Fibroblast of lung (primary cell): ENCODE measurements around the gene KCNJ6. TPM values are rescaled to one million over a fixed set of nuclear protein-coding genes. Genes with fewer than 3 reads are reported as not detected.
A peak's percentile ranks its signal among the peaks of the same experiment; 100 is the strongest.

Experiments used
- DNase-seq, 2 donors: peaks; one replicate each; pipeline versions ENCODE4 v3.0.0 to v3.0.0-alpha.2; 2010; ENCODE audit warnings: low read depth in 2 of 2
- H2AFZ ChIP-seq: 2 replicates; pipeline ENCODE4 v1.5.1; 2012; ENCODE audit warnings: low read length, control low read depth, inconsistent platforms
- H3K27ac ChIP-seq: 2 replicates; pipeline ENCODE4 v1.5.1; 2011; ENCODE audit warnings: low read length, control low read depth; ENCODE audit not compliant: insufficient read depth
- H3K27me3 ChIP-seq: 2 replicates; pipeline ENCODE4 v1.5.1; 2011; ENCODE audit warnings: mild to moderate bottlenecking, low read length; ENCODE audit not compliant: control insufficient read depth, insufficient read depth
- H3K36me3 ChIP-seq: 2 replicates; pipeline ENCODE4 v1.5.1; 2011; ENCODE audit warnings: low read length; ENCODE audit not compliant: control insufficient read depth, insufficient read depth
- H3K4me1 ChIP-seq: 2 replicates; pipeline ENCODE4 v1.5.1; 2011; ENCODE audit warnings: low read length; ENCODE audit not compliant: control insufficient read depth, insufficient read depth; ENCODE audit errors: extremely low read depth
- H3K4me2 ChIP-seq: 2 replicates; pipeline ENCODE4 v1.5.1; 2011; ENCODE audit warnings: low read length, control low read depth; ENCODE audit not compliant: insufficient read depth; ENCODE audit errors: extremely low read depth
- H3K4me3 ChIP-seq, 4 experiments: fragments of 200-600 bp in 1 of 4; sonication (generic) in 1 of 4; replicated peaks in 1 of 4; 2 replicates each; pipeline ENCODE4 v1.5.1; 2011 to 2016; ENCODE audit warnings: low read length in 4 of 4, low read depth in 3 of 4, mild to moderate bottlenecking in 3 of 4, control low read depth in 2 of 4, inconsistent platforms in 1 of 4, mixed read lengths in 1 of 4; ENCODE audit not compliant: insufficient read depth in 1 of 4; ENCODE audit errors: control extremely low read depth in 1 of 4
- H3K79me2 ChIP-seq: 2 replicates; pipeline ENCODE4 v1.5.1; 2012; ENCODE audit warnings: mild to moderate bottlenecking, low read length, inconsistent platforms; ENCODE audit not compliant: control insufficient read depth, insufficient read depth
- H3K9ac ChIP-seq: 2 replicates; pipeline ENCODE4 v1.5.1; 2011; ENCODE audit warnings: mild to moderate bottlenecking, low read length, control low read depth; ENCODE audit not compliant: insufficient read depth
- H3K9me3 ChIP-seq: 2 replicates; pipeline ENCODE4 v1.5.1; 2012; ENCODE audit warnings: low read depth, low read length; ENCODE audit not compliant: control insufficient read depth, insufficient read depth
- H4K20me1 ChIP-seq: 2 replicates; pipeline ENCODE4 v1.5.1; 2011; ENCODE audit warnings: low read length; ENCODE audit not compliant: control insufficient read depth, insufficient read depth; ENCODE audit errors: extremely low read depth
- CTCF ChIP-seq, 2 donors: IDR thresholded peaks in 1 of 2; conservative IDR thresholded peaks in 1 of 2; 1 replicate in 1 of 2; 2 replicates in 1 of 2; pipeline ENCODE4 v1.5.1; 2011 to 2012; ENCODE audit warnings: low read length in 2 of 2, control low read depth in 1 of 2, inconsistent platforms in 1 of 2, low read depth in 1 of 2, mild to moderate bottlenecking in 1 of 2
- EZH2 ChIP-seq: IDR thresholded peaks from 2 replicates; pipeline ENCODE4 v1.5.1; 2012; ENCODE audit warnings: low read length, control low read depth, mild to moderate bottlenecking; ENCODE audit errors: missing control alignments
- polyA plus RNA-seq, 2 donors: library from polyadenylated mRNA; depleted of rRNA in 1 of 2; stranded (reverse) in 1 of 2; unstranded in 1 of 2; fragments of >200 nt; gene quantifications; 2 replicates each; pipeline ENCODE4 v1.2.1, GENCODE V29; 2011 to 2012; ENCODE audit warnings: missing spikeins in 1 of 2
- total RNA-seq: library from RNA; depleted of rRNA; stranded (reverse); fragments of >200 nt; gene quantifications from 2 replicates; pipeline ENCODE4 v1.2.1, GENCODE V29; 2014

The KCNJ6 gene
- total and polyA plus RNA-seq, 2 donors (not counting 1 experiment from before 2014, with no cell fraction given), result under 0.01 to 7.6 TPM

- no peak overlapping the region for H3K9ac ChIP-seq
- no peak for DNase-seq
- TF ChIP-seq CTCF (conservative IDR thresholded peaks at IDR 0.05 in 1 of 2, IDR thresholded peaks at IDR 0.05 in 1 of 2; ENCODE audit: low read depth in 1 of 2, low read length in 2 of 2) (no peak), EZH2 (no peak)
- H4K20me1 ChIP-seq, result no peaks in the 10 kb centered on the region
- H3K36me3 ChIP-seq, result no peaks in the 10 kb centered on the region
- H3K27ac ChIP-seq, result no peak overlapping the region
- H3K4me2 ChIP-seq, result no peak overlapping the region
- H2AFZ ChIP-seq, result no peak overlapping the region
- H3K79me2 ChIP-seq, result no peaks in the 10 kb centered on the region
- H3K4me3 ChIP-seq, result no peak overlapping the region
- no peaks in the 10 kb centered on the region for H3K9me3 ChIP-seq
- H3K27me3 ChIP-seq, result no peaks in the 10 kb centered on the region
- no peaks in the 10 kb centered on the region for H3K4me1 ChIP-seq
These were observed 293.1 kb downstream of the KCNJ6 start for GRCh38 chr21:37623183-37623582.

- H3K4me2 ChIP-seq, result no peak overlapping the region
- H3K9me3 ChIP-seq, result no peaks in the 10 kb centered on the region
- H3K9ac ChIP-seq, result no peak overlapping the region
- H3K27ac ChIP-seq, result no peak overlapping the region
- no peaks in the 10 kb centered on the region for H3K36me3 ChIP-seq
- H2AFZ ChIP-seq, result no peak overlapping the region
- DNase-seq, result no peak
- H3K4me3 ChIP-seq, result no peak overlapping the region
- H3K4me1 ChIP-seq, result no peaks in the 10 kb centered on the region
- no peaks in the 10 kb centered on the region for H4K20me1 ChIP-seq
- TF ChIP-seq EZH2 (no peak), CTCF (conservative IDR thresholded peaks at IDR 0.05 in 1 of 2, IDR thresholded peaks at IDR 0.05 in 1 of 2; ENCODE audit: low read depth in 1 of 2, low read length in 2 of 2) (no peak)
- no peaks in the 10 kb centered on the region for H3K79me2 ChIP-seq
- no peaks in the 10 kb centered on the region for H3K27me3 ChIP-seq
These were observed 293.5 kb downstream of the KCNJ6 start for GRCh38 chr21:37622755-37623154.

DNA sequence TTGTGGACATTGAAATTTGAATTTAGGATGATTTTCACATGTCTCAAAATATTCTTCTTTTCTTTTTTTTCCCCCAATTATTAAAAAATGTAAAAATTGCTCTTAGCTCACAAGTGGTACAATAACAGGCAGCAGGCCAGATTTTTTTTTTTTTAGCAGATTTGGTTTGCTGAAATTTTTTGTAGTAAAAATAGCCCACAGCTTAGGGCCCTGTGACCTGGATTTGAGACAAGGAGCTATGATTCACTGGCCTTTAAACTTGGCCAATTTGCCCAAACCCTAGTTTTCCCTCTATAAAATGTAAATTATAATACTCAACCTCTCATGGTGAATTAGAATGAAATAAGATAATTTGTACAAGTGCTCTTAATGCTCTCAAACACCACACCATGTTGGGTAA lies 295.9 kb downstream of the KCNJ6 start:
- H3K4me3 ChIP-seq, result no peak overlapping the region
- H3K27me3 ChIP-seq, result no peaks in the 10 kb centered on the region
- TF ChIP-seq EZH2 (no peak), CTCF (conservative IDR thresholded peaks at IDR 0.05 in 1 of 2, IDR thresholded peaks at IDR 0.05 in 1 of 2; ENCODE audit: low read depth in 1 of 2, low read length in 2 of 2) (no peak)
- no peaks in the 10 kb centered on the region for H3K9me3 ChIP-seq
- H3K9ac ChIP-seq, result no peak overlapping the region
- H3K36me3 ChIP-seq, result no peaks in the 10 kb centered on the region
- no peaks in the 10 kb centered on the region for H4K20me1 ChIP-seq
- H3K4me2 ChIP-seq, result no peak overlapping the region
- peak in 1 of 2 donors; percentile 8 for DNase-seq
- H3K27ac ChIP-seq, result no peak overlapping the region
- no peaks in the 10 kb centered on the region for H3K79me2 ChIP-seq
- no peaks in the 10 kb centered on the region for H3K4me1 ChIP-seq
- no peak overlapping the region for H2AFZ ChIP-seq
